ENCODE results near the gene C3AR1.

C3AR1 gene

GRCh38 chr12:8054816-8055215 lies 11.3 kb downstream of the C3AR1 start:
- FAIRE-seq: no peak
- TF ChIP-seq POLR2AphosphoS5 (IDR thresholded peaks at IDR 0.05; ENCODE audit: low read depth, low read length): no peak
- no peak for TF ChIP-seq POLR2A (IDR thresholded peaks at IDR 0.05; ENCODE audit: low read depth, low read length)
- TF ChIP-seq TAF1 (IDR thresholded peaks at IDR 0.05; ENCODE audit: borderline replicate concordance, low read depth, low read length): no peak

GRCh38 chr12:8052679-8053078 lies 13.5 kb downstream of the C3AR1 start:
- DNase-seq (ENCODE audit: insufficient read length) (no peak), FAIRE-seq (no peak)
- TF ChIP-seq POLR2A (IDR thresholded peaks at IDR 0.05; ENCODE audit: low read depth, low read length) (no peak), POLR2AphosphoS5 (IDR thresholded peaks at IDR 0.05; ENCODE audit: low read depth, low read length) (no peak), TAF1 (IDR thresholded peaks at IDR 0.05; ENCODE audit: borderline replicate concordance, low read depth, low read length) (no peak)

More at GRCh38 chr12:8054816-8055215, 11.3 kb downstream of the C3AR1 start:
- DNase-seq (ENCODE audit: insufficient read length): no peak

GRCh38 chr12:8050600-8051250 lies 15.4 kb downstream of the C3AR1 start:
- no peak for TF ChIP-seq TAF1 (IDR thresholded peaks at IDR 0.05; ENCODE audit: borderline replicate concordance, low read depth, low read length)
- DNase-seq (ENCODE audit: insufficient read length): no peak
- no peak for FAIRE-seq

DNA sequence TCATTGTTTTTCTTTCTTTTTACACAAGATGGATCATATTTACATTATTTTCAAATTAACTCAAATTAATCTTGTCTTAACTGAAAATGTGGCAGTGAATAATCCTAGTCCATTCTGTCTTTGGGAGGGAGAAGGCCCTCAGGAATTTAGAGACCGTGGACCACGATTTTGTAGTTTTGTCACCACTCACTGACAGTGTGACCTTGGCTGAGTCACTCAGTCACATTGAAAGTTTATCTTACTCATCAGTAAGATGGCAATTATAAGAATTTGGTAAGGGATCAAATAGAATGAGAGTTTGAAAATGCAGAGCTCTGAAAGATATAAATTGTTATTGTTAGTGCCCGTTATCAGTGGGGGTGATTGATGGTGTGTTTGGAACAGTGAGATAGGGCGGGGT lies 17.3 kb downstream of the C3AR1 start:
- no peak for FAIRE-seq
- DNase-seq (ENCODE audit: insufficient read length): no peak
- TF ChIP-seq TAF1 (IDR thresholded peaks at IDR 0.05; ENCODE audit: borderline replicate concordance, low read depth, low read length) (no peak), POLR2AphosphoS5 (IDR thresholded peaks at IDR 0.05; ENCODE audit: low read depth, low read length) (no peak), POLR2A (IDR thresholded peaks at IDR 0.05; ENCODE audit: low read depth, low read length) (no peak)

DNA sequence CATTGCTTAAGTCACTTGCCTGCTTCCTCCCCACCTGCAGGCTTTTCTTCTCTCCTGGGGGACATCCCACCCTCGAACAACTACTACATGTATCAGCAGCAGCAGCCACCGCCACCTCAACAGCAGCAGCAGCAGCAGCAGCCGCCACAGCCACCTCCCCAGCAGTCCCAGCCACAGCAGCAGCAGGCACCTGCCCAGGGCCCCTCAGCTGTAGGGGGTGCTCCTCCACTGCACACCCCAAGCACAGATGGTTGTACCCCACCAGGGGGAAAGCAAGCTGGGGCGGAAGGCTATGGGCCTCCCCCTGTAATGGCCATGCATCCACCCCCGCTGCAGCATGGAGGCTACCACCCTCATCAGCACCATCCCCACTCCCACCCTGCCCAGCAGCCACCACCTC lies 18.3 kb downstream of the C3AR1 start:
- no peak for TF ChIP-seq POLR2AphosphoS5 (IDR thresholded peaks at IDR 0.05; ENCODE audit: low read depth, low read length)
- TF ChIP-seq TAF1 (IDR thresholded peaks at IDR 0.05; ENCODE audit: borderline replicate concordance, low read depth, low read length): no peak
- no peak for TF ChIP-seq POLR2A (IDR thresholded peaks at IDR 0.05; ENCODE audit: low read depth, low read length)
- FAIRE-seq (no peak), DNase-seq (ENCODE audit: insufficient read length) (no peak)

GRCh38 chr12:8045952-8046944 lies 19.9 kb downstream of the C3AR1 start:
- TF ChIP-seq TAF1 (IDR thresholded peaks at IDR 0.05; ENCODE audit: borderline replicate concordance, low read depth, low read length): no peak
- TF ChIP-seq POLR2AphosphoS5 (IDR thresholded peaks at IDR 0.05; ENCODE audit: low read depth, low read length): no peak
- no peak for TF ChIP-seq POLR2A (IDR thresholded peaks at IDR 0.05; ENCODE audit: low read depth, low read length)
- FAIRE-seq (peak; percentile 48), DNase-seq (ENCODE audit: insufficient read length) (peak; percentile 56)

DNA sequence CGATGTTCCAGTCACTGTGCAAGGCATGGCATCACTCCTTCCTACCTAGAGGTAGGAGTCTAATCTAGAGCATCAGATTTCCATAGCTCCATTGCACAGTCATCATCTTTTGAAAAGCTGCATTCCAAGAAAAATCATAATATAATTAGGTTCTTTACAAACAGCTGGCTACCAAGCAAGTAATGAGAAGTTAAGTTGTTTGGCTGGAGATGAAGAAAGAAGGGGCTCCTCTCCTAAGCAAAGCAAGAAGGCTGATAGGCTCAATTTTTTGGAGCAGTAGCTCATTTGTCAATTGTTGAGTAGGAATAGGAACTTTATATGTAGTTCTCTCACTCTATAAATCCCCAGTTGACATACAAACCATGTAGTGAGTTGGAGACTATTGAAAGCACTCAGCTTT lies 25.4 kb downstream of the C3AR1 start:
- DNase-seq (ENCODE audit: insufficient read length) (no peak), FAIRE-seq (no peak)
- TF ChIP-seq POLR2A (IDR thresholded peaks at IDR 0.05; ENCODE audit: low read depth, low read length) (no peak), TAF1 (IDR thresholded peaks at IDR 0.05; ENCODE audit: borderline replicate concordance, low read depth, low read length) (no peak), POLR2AphosphoS5 (IDR thresholded peaks at IDR 0.05; ENCODE audit: low read depth, low read length) (no peak)

GRCh38 chr12:8038659-8039114 lies 27.5 kb downstream of the C3AR1 start:
- FAIRE-seq: no peak
- TF ChIP-seq POLR2A (IDR thresholded peaks at IDR 0.05; ENCODE audit: low read depth, low read length) (no peak), POLR2AphosphoS5 (IDR thresholded peaks at IDR 0.05; ENCODE audit: low read depth, low read length) (no peak), TAF1 (IDR thresholded peaks at IDR 0.05; ENCODE audit: borderline replicate concordance, low read depth, low read length) (no peak)
- DNase-seq (ENCODE audit: insufficient read length): no peak

- FAIRE-seq (no peak), DNase-seq (ENCODE audit: insufficient read length) (no peak)
- TF ChIP-seq TAF1 (IDR thresholded peaks at IDR 0.05; ENCODE audit: borderline replicate concordance, low read depth, low read length): no peak
- TF ChIP-seq POLR2AphosphoS5 (IDR thresholded peaks at IDR 0.05; ENCODE audit: low read depth, low read length): no peak
- TF ChIP-seq POLR2A (IDR thresholded peaks at IDR 0.05; ENCODE audit: low read depth, low read length): no peak
Observed at GRCh38 chr12:8037947-8038346, 28.2 kb downstream of the C3AR1 start.

DNA sequence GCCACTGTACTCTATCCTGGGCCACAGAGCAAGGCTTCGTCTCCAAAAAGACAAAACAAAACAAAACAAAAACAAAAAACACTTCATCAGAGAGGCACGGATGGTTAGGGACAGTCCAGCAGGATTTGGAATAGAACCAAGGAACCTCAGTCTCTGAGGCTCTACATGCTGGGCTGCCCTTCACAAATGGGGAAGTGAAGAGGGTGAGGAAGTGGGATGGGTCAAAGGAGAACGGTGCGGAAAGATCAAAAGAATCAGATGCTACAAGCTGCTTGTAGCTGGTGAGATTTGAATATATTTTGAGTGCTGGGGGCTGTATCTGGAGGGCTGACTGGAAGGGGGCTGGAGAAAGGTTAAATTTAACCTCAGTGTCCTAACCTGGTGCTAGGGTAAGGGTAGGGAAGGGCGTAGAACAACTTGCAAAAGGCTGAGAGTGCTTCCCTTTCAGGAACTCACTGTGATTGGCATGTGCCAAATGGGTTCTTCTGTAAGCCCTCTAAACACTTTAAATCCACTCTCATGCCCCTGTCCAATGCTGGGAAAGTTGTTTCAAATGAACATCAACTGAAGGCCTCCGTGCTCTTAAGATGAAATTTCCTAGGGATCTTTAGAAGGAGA lies 29.0 kb downstream of the C3AR1 start:
- FAIRE-seq: peak; percentile 48
- TF ChIP-seq POLR2AphosphoS5 (IDR thresholded peaks at IDR 0.05; ENCODE audit: low read depth, low read length) (no peak), POLR2A (IDR thresholded peaks at IDR 0.05; ENCODE audit: low read depth, low read length) (no peak), TAF1 (IDR thresholded peaks at IDR 0.05; ENCODE audit: borderline replicate concordance, low read depth, low read length) (no peak)
- DNase-seq (ENCODE audit: insufficient read length): peak; percentile 28

- no peak for FAIRE-seq
- DNase-seq (ENCODE audit: insufficient read length): no peak
- TF ChIP-seq POLR2AphosphoS5 (IDR thresholded peaks at IDR 0.05; ENCODE audit: low read depth, low read length) (no peak), TAF1 (IDR thresholded peaks at IDR 0.05; ENCODE audit: borderline replicate concordance, low read depth, low read length) (no peak), POLR2A (IDR thresholded peaks at IDR 0.05; ENCODE audit: low read depth, low read length) (no peak)
Observed at GRCh38 chr12:8036346-8036745, 29.8 kb downstream of the C3AR1 start.

All from GM12892 (cell line).